Adipose tissue (tissue), 3 donors: ENCODE results near the gene FAM13A. TPM values are rescaled to one million over a fixed set of nuclear protein-coding genes. Genes with fewer than 3 reads are reported as not detected.
"Not testable (repeated sequence)": the region's sequence is repeated elsewhere in the genome, so short reads cannot be mapped to it uniquely, and the experiment has no call there.

ENCODE experiments used
- H3K27ac ChIP-seq: one replicate; pipeline ENCODE4 v1.5.1; 2013; ENCODE audit warnings: low read depth, low read length
- WGBS, 3 donors: extraction: QIAGEN DNeasy Blood & Tissue Kit; methylation state at CpG; one replicate each; pipeline ENCODE4 v1.1.7; 2013; 5-methylcytosine and 5-hydroxymethylcytosine counted together
- polyA plus RNA-seq, 3 donors: library from polyadenylated mRNA; stranded (reverse); fragments of 200-250 nt; gene quantifications; one replicate each; pipeline ENCODE4 v1.2.3, GENCODE V29; 2013
- donor health status: healthy with polysubstance abuse.
- donor health status: Bipolar disorder and iron deficiency.
- donor health status: healthy.

The FAM13A gene
- polyA plus RNA-seq, 3 donors: 12.4 to 26.9 (median 12.9) TPM

DNA sequence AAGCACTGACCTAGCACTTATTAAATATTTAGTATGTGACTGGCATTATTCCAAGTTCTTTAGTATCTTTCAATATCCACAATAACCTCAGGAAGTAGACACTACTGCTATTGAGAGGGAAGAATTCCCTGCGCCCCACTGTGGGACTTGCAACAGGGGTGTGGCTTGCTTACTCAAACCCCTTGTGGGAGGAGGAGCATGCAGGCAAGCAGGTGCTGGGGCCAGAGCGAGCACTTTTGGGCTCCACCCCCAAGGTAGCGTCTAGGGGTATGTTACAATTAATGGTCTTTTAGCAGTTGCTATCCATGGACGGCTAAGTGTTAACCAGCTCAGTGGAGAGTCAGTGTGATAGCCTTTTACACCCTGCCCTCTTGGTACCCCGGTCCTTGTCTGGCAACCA, 50.7 kb downstream of the FAM13A start:
- 94 to 98% (median 94%) methylated on average over 5 of the region's 5 CpGs for WGBS, 3 donors
- no peak overlapping the region for H3K27ac ChIP-seq

DNA sequence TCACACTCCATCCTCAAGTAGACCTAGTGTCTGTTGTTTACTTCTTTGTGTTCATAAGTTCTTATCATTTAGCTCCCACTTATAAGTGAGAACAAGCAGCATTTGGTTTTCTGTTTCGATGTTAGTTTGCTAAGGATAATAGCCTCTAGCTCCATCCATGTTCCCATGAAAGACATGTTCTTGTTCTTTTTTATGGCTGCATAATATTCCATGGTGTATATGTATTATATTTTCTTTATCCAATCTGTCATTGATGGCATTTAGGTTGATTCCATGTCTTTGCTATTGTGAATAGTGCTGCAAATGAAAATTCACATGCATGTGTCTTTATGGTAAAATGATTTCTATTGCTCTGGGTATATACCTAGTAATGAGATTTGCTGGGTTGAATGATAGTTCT, 51.9 kb downstream of the FAM13A start:
- WGBS, 3 donors: 94 to 100% (median 97%) methylated on average over 1 of the region's 1 CpG
- not testable (repeated sequence) for H3K27ac ChIP-seq

DNA sequence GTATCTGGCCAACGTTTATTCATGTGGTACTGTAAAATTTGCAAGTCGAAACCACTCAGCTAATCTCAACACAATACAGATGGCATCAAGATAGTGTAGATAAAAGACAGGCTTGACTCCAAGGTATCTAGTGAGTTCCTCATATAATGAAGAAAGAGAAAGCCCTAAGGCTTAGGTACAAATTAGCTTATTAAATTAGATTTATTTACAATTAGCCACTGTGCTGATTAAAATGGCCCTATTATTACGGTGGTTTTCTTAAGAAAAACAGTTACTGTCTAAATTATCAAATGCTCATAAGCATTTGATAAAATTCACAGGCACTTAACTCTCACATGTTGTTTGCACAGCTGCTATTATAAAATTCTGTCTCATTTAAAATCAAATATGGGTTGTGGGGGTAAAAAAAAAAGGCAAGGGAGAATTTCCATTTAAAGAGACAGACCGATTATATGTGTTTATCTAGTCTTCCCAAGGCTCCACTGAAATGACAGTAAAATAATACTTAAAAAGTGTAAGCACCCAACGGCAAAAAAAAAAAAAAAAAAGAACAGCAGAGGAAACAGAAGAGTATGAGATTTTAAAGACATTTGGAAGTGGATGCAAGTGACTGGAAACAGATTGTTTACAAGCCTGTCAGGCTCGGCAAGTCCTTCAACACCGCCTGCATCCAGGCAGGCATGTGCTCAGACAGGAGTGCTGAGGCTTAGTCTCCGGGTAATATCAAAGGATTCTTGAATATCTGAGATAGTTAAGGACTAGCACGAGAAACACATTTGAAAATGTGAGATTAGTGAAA, 55.1 kb downstream of the FAM13A start:
- WGBS, 3 donors: 30 to 74% (median 74%) methylated on average over 9 of the region's 9 CpGs

DNA sequence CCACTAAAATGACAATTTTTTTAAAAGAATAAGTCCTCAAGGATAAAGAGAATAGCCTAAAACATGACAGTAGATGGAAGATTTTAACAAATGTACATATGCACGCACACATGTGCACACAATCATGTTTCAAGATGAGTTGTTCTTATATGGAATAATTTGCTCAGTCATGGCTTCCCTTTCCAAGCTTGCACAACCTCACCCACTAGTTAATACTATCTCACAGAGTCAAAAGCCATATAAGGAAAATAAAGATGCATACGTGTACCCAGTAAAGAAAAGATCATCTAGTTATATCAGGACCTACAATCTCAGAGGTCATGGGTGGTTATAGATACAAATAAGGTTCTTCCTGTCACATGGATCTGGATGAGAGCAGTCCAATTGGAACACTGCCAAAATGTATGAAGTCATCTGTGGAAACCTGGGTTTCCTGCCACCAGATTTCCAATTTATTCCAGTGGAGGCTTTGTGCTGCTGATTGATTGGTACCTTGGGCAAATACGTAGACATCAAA, 56.1 kb downstream of the FAM13A start:
- 58 to 74% (median 73%) methylated on average over 3 of the region's 3 CpGs for WGBS, 3 donors
- no peak overlapping the region for H3K27ac ChIP-seq

More for the DNA sequence above, 55.1 kb downstream of the FAM13A start:
- H3K27ac ChIP-seq: no peak overlapping the region

DNA sequence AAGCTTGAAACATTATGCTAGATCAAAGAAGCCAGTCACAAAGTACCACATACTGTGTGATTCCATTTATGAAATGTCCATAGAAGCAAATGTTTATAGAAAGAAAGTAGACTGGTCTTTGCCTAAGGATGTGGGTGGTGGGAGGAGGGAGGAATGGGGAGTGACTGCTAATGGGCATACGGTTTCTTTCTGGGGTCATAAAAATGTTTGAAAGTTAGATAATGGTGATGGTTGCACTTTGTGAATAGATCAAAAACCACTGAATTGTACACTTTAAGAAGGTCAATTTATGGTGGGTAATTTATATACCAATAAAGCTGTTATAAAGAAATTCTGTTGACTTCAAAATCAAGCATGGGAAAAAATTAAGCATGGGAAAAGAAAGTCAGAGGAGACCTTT, 56.6 kb downstream of the FAM13A start:
- WGBS, 3 donors: 89 to 95% (median 92%) methylated on average over 1 of the region's 1 CpG

DNA sequence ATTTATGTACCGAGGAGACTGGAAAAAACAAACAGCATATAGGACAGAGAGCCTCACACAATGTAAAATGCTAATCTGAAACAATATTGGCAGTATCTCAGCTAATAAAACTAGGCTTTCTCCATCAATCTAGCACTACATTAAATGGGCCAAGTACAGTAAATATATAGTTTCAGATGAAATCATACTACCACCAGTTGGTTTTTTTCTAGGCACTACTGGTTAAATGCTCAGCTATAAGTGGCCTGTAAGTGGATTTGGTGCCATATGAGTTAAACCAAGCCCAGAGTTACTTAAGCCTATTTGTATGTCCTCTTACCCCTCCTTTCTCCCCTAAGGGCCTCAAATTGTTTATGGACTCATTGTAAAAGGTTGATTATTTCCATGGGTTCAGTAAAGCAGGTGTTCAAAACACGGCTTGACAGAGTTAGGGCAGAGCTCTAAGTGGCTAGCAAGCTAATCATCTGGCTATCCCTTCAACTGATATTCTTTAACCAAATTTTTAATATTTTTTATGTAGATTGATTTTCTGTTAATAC, 57.5 kb downstream of the FAM13A start:
- 67 to 95% (median 90%) methylated on average over 2 of the region's 2 CpGs for WGBS, 3 donors

More for the DNA sequence above, 56.6 kb downstream of the FAM13A start:
- no peak overlapping the region for H3K27ac ChIP-seq

DNA sequence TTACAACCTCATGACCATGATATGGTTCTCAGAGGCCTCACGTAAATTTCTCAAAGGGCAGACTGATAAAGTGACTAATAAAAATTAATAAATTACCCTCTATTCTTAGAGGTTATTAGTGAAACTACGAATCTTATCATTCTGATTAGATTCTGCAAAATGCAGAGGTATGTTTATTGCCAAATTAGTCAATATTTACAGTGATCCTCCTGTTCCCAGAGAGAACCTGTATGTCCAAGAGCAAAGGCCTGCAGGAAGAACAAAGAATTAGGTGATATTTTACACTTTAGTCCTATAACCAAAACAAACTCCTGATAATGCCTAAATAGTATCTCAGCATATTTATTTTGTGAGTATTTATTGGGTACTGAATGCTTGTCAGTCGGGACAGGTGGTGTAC, 58.1 kb downstream of the FAM13A start:
- no peak overlapping the region for H3K27ac ChIP-seq
- WGBS, 3 donors: 57 to 95% (median 86%) methylated on average over 3 of the region's 3 CpGs

More for the DNA sequence above, 57.5 kb downstream of the FAM13A start:
- H3K27ac ChIP-seq: no peak overlapping the region

DNA sequence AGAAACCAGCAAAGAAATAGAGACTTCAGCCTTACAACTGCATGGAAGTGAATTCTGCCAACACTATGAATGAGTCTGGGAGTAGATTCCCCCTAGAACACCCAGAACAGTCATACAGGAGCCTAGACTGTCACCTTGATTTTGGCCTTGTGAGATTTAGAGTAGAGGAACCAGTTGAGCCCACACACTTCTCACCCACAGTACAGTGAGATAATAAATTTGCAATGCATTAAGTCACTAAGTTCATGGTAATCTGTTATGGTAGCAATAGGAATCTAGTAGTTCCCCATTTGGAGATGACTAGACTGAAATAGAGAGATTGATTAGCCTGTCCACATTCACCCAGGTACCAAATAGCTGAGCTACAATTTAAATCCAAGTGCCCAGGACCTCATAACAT, 59.0 kb downstream of the FAM13A start:
- no peak overlapping the region for H3K27ac ChIP-seq

DNA sequence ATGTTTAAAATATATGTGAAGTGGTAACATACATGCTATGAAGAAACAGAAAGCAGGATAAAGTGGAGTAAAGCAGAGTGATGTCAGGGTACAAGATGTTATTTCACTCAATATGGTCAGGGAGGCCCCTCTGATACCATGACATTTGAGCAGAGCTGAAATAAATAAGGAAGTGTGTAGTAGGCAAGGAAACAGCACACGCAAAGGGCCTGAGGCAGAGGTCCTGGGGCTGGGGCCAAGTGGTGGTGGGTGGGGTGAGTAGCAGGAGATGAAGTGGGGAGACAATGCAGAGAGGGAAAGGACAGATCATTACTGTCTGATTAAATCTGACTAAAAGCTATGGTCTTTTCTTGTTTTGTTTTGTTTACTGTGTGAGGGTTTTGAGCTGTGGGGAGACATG, 61.1 kb downstream of the FAM13A start:
- no peak overlapping the region for H3K27ac ChIP-seq
- WGBS, 3 donors: 92 to 96% (median 96%) methylated on average over 1 of the region's 1 CpG

DNA sequence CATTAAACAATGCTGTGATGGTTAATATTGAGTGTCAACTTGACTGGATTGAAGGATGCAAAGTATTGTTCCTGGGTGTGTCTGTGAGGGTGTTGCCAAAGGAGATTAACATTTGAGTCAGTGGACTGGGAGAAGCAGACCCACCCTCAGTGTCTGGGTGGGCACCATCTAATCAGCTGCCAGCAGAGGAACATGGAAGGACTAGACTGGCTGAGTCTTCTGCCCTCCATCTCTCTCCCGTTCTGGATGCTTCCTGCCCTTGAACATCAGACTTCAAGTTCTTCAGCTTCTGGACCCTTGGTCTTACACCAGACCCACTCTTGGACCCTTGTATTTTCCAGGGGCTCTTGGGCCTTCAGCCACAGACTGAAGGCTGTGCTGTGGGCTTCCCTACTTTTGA, 61.7 kb downstream of the FAM13A start:
- H3K27ac ChIP-seq: not testable (repeated sequence)
- WGBS, 3 donors: 91 to 100% (median 100%) methylated on average over 1 of the region's 1 CpG

DNA sequence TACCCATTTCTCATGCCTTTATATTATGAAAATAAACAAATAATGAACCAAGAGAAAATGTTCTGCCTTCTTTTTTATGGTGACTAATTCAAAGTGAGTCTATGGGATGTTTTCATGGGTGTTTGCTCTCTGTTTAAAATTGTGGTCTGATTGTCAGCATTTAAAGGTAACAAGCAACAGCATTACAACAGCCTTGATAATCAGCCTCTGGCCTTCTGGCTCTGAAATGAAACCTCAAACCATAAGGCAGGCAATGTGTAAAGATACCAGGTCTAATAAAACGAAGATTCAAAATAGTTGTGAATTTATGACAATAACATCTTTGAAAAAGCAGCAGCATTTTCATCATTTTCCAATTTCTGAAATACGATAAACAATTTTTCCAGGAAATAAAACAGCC, 63.7 kb downstream of the FAM13A start:
- 91 to 98% (median 95%) methylated on average over 2 of the region's 2 CpGs for WGBS, 3 donors
- no peak overlapping the region for H3K27ac ChIP-seq

DNA sequence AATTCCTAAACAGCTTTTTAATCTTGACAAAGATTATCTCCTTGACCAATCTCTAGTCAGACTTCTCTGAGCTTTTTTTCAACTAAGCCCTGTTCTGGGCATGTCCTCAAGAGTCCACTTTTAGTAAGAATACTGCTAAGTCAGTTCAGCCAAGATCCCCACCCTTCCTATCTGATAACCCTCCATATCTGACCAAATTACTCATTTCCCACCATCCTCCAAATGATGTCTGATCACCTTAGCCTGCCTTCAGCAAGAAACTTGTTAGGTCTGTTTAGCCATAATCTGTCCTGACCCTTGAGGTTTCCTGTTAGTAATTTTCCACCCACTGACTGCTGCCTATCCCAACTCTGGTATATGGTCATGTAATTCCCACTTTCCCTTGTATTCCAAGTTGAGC, 65.2 kb downstream of the FAM13A start:
- H3K27ac ChIP-seq: no peak overlapping the region

DNA sequence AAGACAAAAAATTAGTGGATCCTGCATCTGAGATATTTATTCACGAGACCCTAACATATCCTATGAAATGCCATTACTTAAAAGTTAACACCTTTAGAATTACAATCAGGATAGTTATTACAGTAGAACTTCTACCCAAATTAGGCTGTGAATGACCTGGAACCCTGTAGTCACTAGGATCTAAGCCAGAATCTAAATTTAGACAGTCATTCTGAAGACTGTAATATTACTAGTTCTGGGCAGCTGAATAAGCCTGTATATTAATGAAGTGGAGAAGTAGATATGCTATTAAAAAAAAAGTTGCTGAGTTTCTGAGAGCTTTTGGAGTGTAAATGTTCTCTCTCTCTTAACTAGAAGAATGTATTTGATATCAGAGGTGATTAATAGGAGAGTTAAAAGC, 67.0 kb downstream of the FAM13A start:
- no peak overlapping the region for H3K27ac ChIP-seq
- 68 to 93% (median 81%) methylated on average over 1 of the region's 1 CpG for WGBS, 3 donors

DNA sequence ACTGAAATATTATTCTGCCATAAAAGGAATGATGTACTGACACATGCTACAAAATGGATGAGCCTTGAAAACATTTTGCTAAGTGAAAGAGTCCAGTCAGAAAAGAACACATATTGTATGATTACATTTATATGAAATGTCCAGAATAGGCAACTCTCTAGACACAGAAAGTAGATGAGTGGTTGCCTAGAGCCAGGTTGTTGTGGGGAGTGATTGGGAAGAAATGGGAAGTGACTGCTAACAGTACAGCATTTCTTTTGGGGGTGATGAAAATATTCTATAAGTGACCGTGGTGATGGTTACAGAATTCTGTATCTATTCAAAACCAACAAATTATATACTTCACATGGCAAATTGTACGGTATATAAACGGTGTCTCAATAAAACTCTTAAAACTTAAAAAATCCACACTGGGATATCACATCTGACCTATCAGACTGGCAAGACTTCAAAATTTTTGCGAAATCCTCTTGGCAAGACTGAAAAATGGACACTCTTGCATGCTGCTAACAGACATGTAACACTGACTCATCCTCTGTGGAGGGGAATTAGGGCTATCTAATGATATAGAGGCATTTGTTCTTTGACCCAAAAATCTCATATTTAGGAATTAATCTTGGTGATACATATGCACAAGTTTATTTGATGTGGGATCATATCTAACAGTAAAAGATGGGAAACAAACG, 71.8 kb downstream of the FAM13A start:
- WGBS, 3 donors: 66 to 87% (median 74%) methylated on average over 5 of the region's 5 CpGs
- no peak overlapping the region for H3K27ac ChIP-seq

DNA sequence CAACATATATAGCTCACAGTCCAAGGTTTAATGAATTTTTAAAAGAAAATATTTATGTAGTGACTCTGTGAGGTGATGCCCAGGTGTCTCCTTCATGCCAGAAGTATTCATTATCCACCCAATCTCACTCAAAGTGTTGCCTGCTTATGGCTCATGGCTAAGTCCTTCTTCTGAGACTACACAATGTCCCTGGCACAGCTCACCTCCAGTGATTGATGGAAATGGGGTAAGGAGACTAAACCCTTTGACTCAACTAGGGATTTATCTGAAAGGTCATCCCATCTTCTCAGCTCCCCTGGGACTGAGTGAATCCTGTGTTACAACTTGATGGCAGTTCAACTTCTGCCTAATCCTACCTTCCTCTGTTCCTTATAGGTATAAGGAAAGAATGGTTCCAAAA, 74.2 kb downstream of the FAM13A start:
- no peak overlapping the region for H3K27ac ChIP-seq

DNA sequence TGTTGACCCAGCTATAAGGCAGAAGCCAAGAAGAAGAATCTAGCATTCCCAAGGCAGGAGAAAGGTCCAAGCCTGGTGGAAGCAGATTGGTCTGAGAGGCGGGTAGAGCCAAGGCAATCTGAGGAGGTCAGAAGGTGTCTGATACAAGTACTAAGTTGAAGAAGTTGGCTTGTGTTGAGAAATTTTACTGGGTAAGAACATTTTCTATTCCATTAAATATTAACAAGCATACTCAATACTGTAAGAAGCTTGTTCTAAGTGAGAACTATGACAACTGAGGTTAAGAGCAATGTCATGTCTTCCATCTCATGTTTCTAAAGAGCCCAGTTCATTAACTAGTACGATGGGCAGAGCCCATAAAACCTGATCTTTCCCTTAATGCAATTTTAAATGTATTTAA, 75.0 kb downstream of the FAM13A start:
- WGBS, 3 donors: 88 to 96% (median 92%) methylated on average over 2 of the region's 2 CpGs
- H3K27ac ChIP-seq: no peak overlapping the region

DNA sequence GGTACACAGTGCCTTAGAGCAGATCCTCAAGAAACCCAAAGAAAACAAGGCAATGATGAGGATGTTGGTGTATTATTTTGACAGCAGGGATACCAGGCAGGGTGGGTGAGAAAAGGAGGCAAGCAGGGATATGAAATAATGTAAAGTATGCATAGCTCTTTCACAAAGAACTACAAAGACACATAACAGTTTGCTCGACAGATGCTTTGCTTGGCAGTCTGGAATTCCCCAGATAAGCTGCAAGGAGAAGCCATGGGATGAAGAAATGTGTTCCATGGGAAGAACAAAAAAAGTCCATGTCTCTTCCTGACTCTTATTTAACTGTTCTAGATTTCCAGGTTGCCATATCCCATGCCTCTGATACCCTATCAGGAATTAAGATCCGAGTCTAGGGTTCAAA, 75.4 kb downstream of the FAM13A start:
- WGBS, 3 donors: 75 to 88% (median 87%) methylated on average over 2 of the region's 2 CpGs

DNA sequence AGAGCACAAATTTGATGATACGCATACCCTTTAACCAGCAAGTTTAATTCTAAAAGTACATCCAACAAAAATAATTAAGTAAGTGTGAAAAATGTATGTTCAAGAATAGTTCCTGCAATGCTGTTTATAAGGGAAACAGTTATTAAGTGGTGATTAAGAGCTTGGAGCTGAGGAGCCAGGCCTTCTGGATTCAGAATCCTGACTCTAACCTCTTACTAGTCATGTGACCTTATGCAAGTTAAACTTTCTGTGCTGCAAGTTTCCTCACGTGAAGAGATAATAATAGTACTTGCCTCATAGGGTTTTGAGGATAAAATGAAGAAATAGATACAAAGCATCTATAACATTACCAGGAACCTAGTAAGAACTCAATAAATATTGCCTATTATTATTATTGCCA, 77.7 kb downstream of the FAM13A start:
- WGBS, 3 donors: 72 to 79% (median 74%) methylated on average over 2 of the region's 2 CpGs
- no peak overlapping the region for H3K27ac ChIP-seq

More for the DNA sequence above, 75.4 kb downstream of the FAM13A start:
- H3K27ac ChIP-seq: no peak overlapping the region

DNA sequence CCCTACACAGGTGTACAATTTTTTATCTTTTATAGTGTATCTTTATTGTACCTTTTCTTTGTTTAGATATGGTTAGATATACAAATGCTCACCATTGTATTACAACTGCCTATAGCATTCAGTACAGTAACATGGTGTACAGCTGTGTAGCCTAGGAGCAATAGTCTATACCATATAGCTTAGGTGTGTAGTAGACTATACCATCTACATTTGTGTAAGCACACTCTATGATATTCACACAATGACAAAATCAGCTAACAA, 80.3 kb downstream of the FAM13A start:
- no peak overlapping the region for H3K27ac ChIP-seq
